Naive thymus-derived CD8-positive, alpha-beta T cell (primary cell): ENCODE results near the gene ZNHIT1. TPM values are rescaled to one million over a fixed set of nuclear protein-coding genes. Genes with fewer than 3 reads are reported as not detected.

Experiments used
- ATAC-seq, 2 donors: fragments of 150-1000 bp; cut with Tn5 transposase in 1 of 2; sonication (Bioruptor Pico), chemical (Tn5 transposase) in 1 of 2; 1 replicate in 1 of 2; 2 replicates in 1 of 2; pipeline ENCODE4 v1.10.0; 2021; ENCODE audit warnings: mild to moderate bottlenecking in 2 of 2, moderate library complexity in 2 of 2
- POLR2A ChIA-PET: fragments of 350-600 bp; sonication (Branson Sonifier 250); formaldehyde crosslinking; loops from one replicate; lab custom pipeline; 2021; ENCODE audit warnings: antibody characterized with exemption; lab: Charles Lee
- DNase-seq, 10 donors: peaks; one replicate each; pipeline versions ENCODE4 v3.0.0 to v3.0.0-alpha.2; 2020 to 2022
- H3K27ac Mint-ChIP-seq, 10 donors: one replicate each; pipeline ENCODE4 v1.8.0; 2020 to 2022; ENCODE audit warnings: mild to moderate bottlenecking in 10 of 10, mixed read lengths in 10 of 10, moderate library complexity in 4 of 10, inconsistent platforms in 1 of 10
- H3K27me3 Mint-ChIP-seq, 5 donors: one replicate each; pipeline ENCODE4 v1.8.0; 2021 to 2022; ENCODE audit warnings: mixed read lengths in 5 of 5
- H3K36me3 Mint-ChIP-seq, 3 donors: one replicate each; pipeline ENCODE4 v1.8.0; 2020 to 2022; ENCODE audit warnings: mixed read lengths in 3 of 3, mild to moderate bottlenecking in 2 of 3, inconsistent platforms in 1 of 3
- H3K4me1 Mint-ChIP-seq, 4 donors: one replicate each; pipeline ENCODE4 v1.8.0; 2021 to 2022; ENCODE audit warnings: mixed read lengths in 4 of 4
- H3K4me3 Mint-ChIP-seq, 10 donors: one replicate each; pipeline ENCODE4 v1.8.0; 2020 to 2022; ENCODE audit warnings: mild to moderate bottlenecking in 10 of 10, mixed read lengths in 10 of 10, moderate library complexity in 6 of 10, inconsistent platforms in 1 of 10
- H3K9me3 Mint-ChIP-seq, 9 donors: one replicate each; pipeline ENCODE4 v1.8.0; 2020 to 2022; ENCODE audit warnings: mixed read lengths in 9 of 9, mild to moderate bottlenecking in 3 of 9, inconsistent platforms in 1 of 9, moderate library complexity in 1 of 9
- polyA plus RNA-seq, 3 donors: library from polyadenylated mRNA; unstranded; fragments of 300-500 nt; fragmentation: Illumina TruSeq; gene quantifications; one replicate each; pipeline ENCODE4 v1.2.3, GENCODE V29; 2021
- total RNA-seq, 8 experiments: library from RNA in 2 of 8; stranded (reverse) in 2 of 8; gene quantifications; one replicate each; pipeline ENCODE4 v1.2.3 and lab custom pipeline; 2021 to 2026

Gene ZNHIT1
- total RNA-seq (10 to 100 TPM; 31.2 to 33.9 TPM), polyA plus RNA-seq (10 to 100 TPM; 50.9 to 66.4 (median 57.4) TPM), total RNA-seq (lab: John Stamatoyannopoulos, UW) (39.0 to 52.5 (median 43.9) reads per million in 6 experiments)

GRCh38 chr7:101217388-101218235 is at the start of gene ZNHIT1, which contains the start of gene PLOD3:
Gene ZNHIT1 (plus strand): TSS chr7:101218165. CDS start chr7:101218196, 31 bp downstream.
Gene PLOD3 (minus strand): TSS chr7:101217581. CDS start chr7:101217274, 307 bp downstream.
- H3K4me1 Mint-ChIP-seq: peaks cover 24 to 53% (median 40%) of the 10 kb centered on the region in 4 donors

GRCh38 chr7:101168412-101169049 is 49.4 kb upstream of the ZNHIT1 start:
- DNase-seq (no peak), ATAC-seq (no peak)
- Mint-ChIP-seq H3K9me3 (no peaks in the 10 kb centered on the region), H3K27ac (peak overlapping the region in 1 of 10 donors; percentile 50), H3K27me3 (peaks cover 48 to 89% (median 67%) of the 10 kb centered on the region in 5 donors), H3K36me3 (peaks cover 0 to 6% (median 2%) of the 10 kb centered on the region in 3 donors), H3K4me1 (peaks cover 52 to 82% (median 72%) of the 10 kb centered on the region in 4 donors), H3K4me3 (peak overlapping the region in 4 of 10 donors; percentile 31 to 61 (median 48))
- POLR2A ChIA-PET: no interaction called here

More at GRCh38 chr7:101217388-101218235, at the start of gene ZNHIT1, which contains the start of gene PLOD3:
- ATAC-seq: peak; percentile 75 to 79
- DNase-seq: peak; percentile 89 to 98 (median 96)
- peaks cover 0 to 29% (median 4%) of the 10 kb centered on the region in 3 donors for H3K36me3 Mint-ChIP-seq
- no peaks in the 10 kb centered on the region for H3K27me3 Mint-ChIP-seq
- H3K4me3 Mint-ChIP-seq: peak within 1 kb of the TSS; percentile 93 to 98 (median 96)
- no peaks in the 10 kb centered on the region for H3K9me3 Mint-ChIP-seq
- H3K27ac Mint-ChIP-seq: peak within 1 kb of the TSS; percentile 93 to 98 (median 96)
- POLR2A ChIA-PET: interaction anchor here (0.6 to 3.1 kb wide), 16 partner anchors 9 to 789 kb away, joined by 3 to 59 read pairs (median 3); partner anchors contain the start of genes FBXO24, FIS1, IFT22 and LRCH4

- peaks cover 51 to 96% (median 72%) of the 10 kb centered on the region in 5 donors for H3K27me3 Mint-ChIP-seq
- H3K4me1 Mint-ChIP-seq: peaks cover 57 to 89% (median 77%) of the 10 kb centered on the region in 4 donors
- peak in 1 of 2 donors; percentile 3 for ATAC-seq
- peaks cover 0 to 11% (median 2%) of the 10 kb centered on the region in 3 donors for H3K36me3 Mint-ChIP-seq
- H3K4me3 Mint-ChIP-seq: peak overlapping the region in 9 of 10 donors; percentile 30 to 77 (median 63)
- POLR2A ChIA-PET: no interaction called here
- peaks cover 0 to 3% (median 0%) of the 10 kb centered on the region in 9 donors for H3K9me3 Mint-ChIP-seq
- no peak for DNase-seq
- peak overlapping the region in 3 of 10 donors; percentile 29 to 60 (median 49) for H3K27ac Mint-ChIP-seq
Observed at GRCh38 chr7:101169110-101169837, 48.7 kb upstream of the ZNHIT1 start.

DNA sequence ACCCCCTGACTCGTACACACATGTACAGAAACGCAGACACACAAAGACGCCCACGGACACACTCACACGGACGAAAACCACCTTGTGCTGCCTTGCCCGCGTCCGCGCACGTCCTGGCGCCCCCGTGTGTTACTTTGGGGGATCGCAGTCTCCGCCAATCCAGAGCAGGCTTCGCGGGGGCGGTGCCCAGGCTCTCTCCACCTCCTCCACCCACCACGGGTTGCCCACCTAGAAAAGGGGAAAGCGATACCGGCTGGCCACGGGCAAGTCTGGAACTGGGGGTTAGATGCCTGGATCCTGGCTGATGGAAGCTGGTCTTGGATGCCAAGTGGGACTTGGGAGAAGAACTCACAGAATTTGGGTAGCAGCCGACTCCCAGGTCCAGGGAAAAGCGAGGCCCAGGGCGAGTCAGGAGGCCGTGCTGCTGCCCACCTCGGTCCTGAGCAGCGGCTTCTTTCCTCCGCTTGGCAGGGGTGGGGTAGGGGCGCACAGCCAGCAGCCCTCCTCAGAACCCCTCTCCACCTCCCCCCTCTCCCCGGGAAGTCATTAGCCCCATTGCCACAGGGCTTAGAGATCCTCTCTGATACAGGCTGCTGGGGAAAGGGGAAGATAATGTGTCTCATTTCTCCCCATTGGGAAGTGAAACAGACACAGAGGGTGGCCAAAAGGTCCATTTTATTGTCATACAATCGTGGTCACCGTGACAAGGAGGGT is 48.0 kb upstream of the ZNHIT1 start:
- peaks cover 0 to 11% (median 2%) of the 10 kb centered on the region in 3 donors for H3K36me3 Mint-ChIP-seq
- peak; percentile 54 to 58 for ATAC-seq
- H3K9me3 Mint-ChIP-seq: peaks cover 0 to 3% (median 0%) of the 10 kb centered on the region in 9 donors
- peak; percentile 63 to 84 (median 78) for DNase-seq
- peaks cover 52 to 98% (median 77%) of the 10 kb centered on the region in 5 donors for H3K27me3 Mint-ChIP-seq
- H3K27ac Mint-ChIP-seq: peak overlapping the region in 2 of 10 donors; percentile 29 to 60
- peak overlapping the region; percentile 30 to 81 (median 64) for H3K4me3 Mint-ChIP-seq
- POLR2A ChIA-PET: no interaction called here
- H3K4me1 Mint-ChIP-seq: peaks cover 57 to 88% (median 77%) of the 10 kb centered on the region in 4 donors

GRCh38 chr7:101170617-101171441 is 47.1 kb upstream of the ZNHIT1 start:
- H3K4me3 Mint-ChIP-seq: peak overlapping the region; percentile 37 to 81 (median 64)
- ATAC-seq: peak; percentile 38 to 70
- peaks cover 51 to 98% (median 77%) of the 10 kb centered on the region in 5 donors for H3K27me3 Mint-ChIP-seq
- peaks cover 0 to 5% (median 0%) of the 10 kb centered on the region in 3 donors for H3K36me3 Mint-ChIP-seq
- H3K27ac Mint-ChIP-seq: peak overlapping the region in 2 of 10 donors; percentile 70 to 73
- peak in 4 of 10 donors; percentile 37 to 65 (median 47) for DNase-seq
- POLR2A ChIA-PET: no interaction called here
- H3K4me1 Mint-ChIP-seq: peaks cover 52 to 80% (median 71%) of the 10 kb centered on the region in 4 donors
- peaks cover 0 to 3% (median 0%) of the 10 kb centered on the region in 9 donors for H3K9me3 Mint-ChIP-seq

DNA sequence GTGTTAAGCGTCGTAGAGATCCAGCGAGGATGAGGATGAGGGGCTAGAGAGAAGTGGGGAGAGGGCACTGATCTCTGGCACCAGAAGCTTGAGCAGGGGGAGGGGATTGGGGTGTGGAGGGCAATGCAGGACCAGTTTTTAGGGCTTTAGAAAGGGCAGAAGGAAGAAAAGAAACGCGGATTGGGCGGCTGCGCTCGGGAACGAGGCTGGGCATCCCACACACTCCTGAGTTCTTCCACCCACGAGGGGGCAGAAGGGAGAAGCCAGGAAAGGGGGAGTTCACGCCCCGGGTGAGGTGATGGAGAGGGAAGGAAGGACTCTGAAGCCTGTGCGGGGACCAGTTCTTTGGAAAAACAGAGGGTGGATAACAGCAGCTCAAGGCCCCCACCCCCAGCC is 46.5 kb upstream of the ZNHIT1 start:
- Mint-ChIP-seq H3K4me1 (peaks cover 48 to 74% (median 66%) of the 10 kb centered on the region in 4 donors), H3K27ac (peak overlapping the region in 3 of 10 donors; percentile 61 to 73 (median 70)), H3K27me3 (peaks cover 51 to 98% (median 78%) of the 10 kb centered on the region in 5 donors), H3K9me3 (peaks cover 0 to 3% (median 0%) of the 10 kb centered on the region in 9 donors), H3K36me3 (peaks cover 0 to 5% (median 0%) of the 10 kb centered on the region in 3 donors), H3K4me3 (peak overlapping the region; percentile 37 to 81 (median 64))
- DNase-seq: no peak
- no peak for ATAC-seq
- POLR2A ChIA-PET: no interaction called here

GRCh38 chr7:101172005-101172853 is 45.7 kb upstream of the ZNHIT1 start:
- Mint-ChIP-seq H3K4me3 (peak overlapping the region; percentile 11 to 81 (median 61)), H3K4me1 (peaks cover 42 to 67% (median 61%) of the 10 kb centered on the region in 4 donors), H3K9me3 (peaks cover 0 to 5% (median 0%) of the 10 kb centered on the region in 9 donors), H3K36me3 (peaks cover 0 to 5% (median 0%) of the 10 kb centered on the region in 3 donors), H3K27me3 (peaks cover 52 to 98% (median 79%) of the 10 kb centered on the region in 5 donors), H3K27ac (no peak overlapping the region)
- DNase-seq: no peak
- POLR2A ChIA-PET: interaction anchor here (0.6 kb wide), 1 partner anchor 69 kb away, joined by 3 read pairs; no protein-coding TSS in a partner anchor
- no peak for ATAC-seq

GRCh38 chr7:101172854-101173751 is 44.9 kb upstream of the ZNHIT1 start:
- H3K27me3 Mint-ChIP-seq: peaks cover 53 to 98% (median 80%) of the 10 kb centered on the region in 5 donors
- peaks cover 39 to 61% (median 56%) of the 10 kb centered on the region in 4 donors for H3K4me1 Mint-ChIP-seq
- ATAC-seq (no peak), DNase-seq (no peak)
- peak overlapping the region in 1 of 10 donors; percentile 20 for H3K27ac Mint-ChIP-seq
- POLR2A ChIA-PET: interaction anchor here (0.7 kb wide), 1 partner anchor 17 kb away, joined by 3 read pairs; no protein-coding TSS in a partner anchor
- peaks cover 0 to 5% (median 0%) of the 10 kb centered on the region in 9 donors for H3K9me3 Mint-ChIP-seq
- peaks cover 0 to 5% (median 0%) of the 10 kb centered on the region in 3 donors for H3K36me3 Mint-ChIP-seq
- H3K4me3 Mint-ChIP-seq: peak overlapping the region in 9 of 10 donors; percentile 12 to 73 (median 50)
